GM23338 (cell line): ENCODE data around the gene RFX2. TPM values are rescaled to one million over a fixed set of nuclear protein-coding genes. Genes with fewer than 3 reads are reported as not detected.
A peak's percentile ranks its signal among the peaks of the same experiment; 100 is the strongest.

Experiments
- ATAC-seq: fragments of 200-7000 bp; cut with Tn5 transposase; 3 replicates; pipeline ENCODE4 v1.9.1; 2020
- DNase-seq: peaks from one replicate; pipeline ENCODE4 v3.0.0-alpha.2; 2015; ENCODE audit warnings: low spot score
- H2AFZ ChIP-seq: fragments of 200-600 bp; sonication (generic); 2 replicates; pipeline ENCODE4 v1.8.0; 2016; ENCODE audit warnings: antibody characterized with exemption, mild to moderate bottlenecking, moderate library complexity
- H3F3A ChIP-seq: fragments of 200-600 bp; sonication (generic); replicated peaks from 2 replicates; pipeline ENCODE4 v1.8.0; 2017; ENCODE audit warnings: antibody characterized with exemption, mixed run types, low read depth
- H3K27ac ChIP-seq: fragments of 200-600 bp; sonication (generic); 2 replicates; pipeline ENCODE4 v1.6.1; 2016; ENCODE audit warnings: low read depth
- H3K27me3 ChIP-seq: fragments of 200-600 bp; sonication (generic); 2 replicates; pipeline ENCODE4 v1.8.0; 2016; ENCODE audit warnings: mild to moderate bottlenecking, mixed run types, moderate library complexity; ENCODE audit not compliant: insufficient read depth
- H3K36me3 ChIP-seq: fragments of 200-600 bp; sonication (generic); 2 replicates; pipeline ENCODE4 v1.8.0; 2016; ENCODE audit warnings: mild to moderate bottlenecking; ENCODE audit not compliant: insufficient read depth
- H3K4me1 ChIP-seq: fragments of 200-600 bp; sonication (generic); 2 replicates; pipeline ENCODE4 v1.8.0; 2016; ENCODE audit warnings: mild to moderate bottlenecking, moderate library complexity; ENCODE audit not compliant: insufficient read depth
- H3K4me2 ChIP-seq: fragments of 200-600 bp; sonication (generic); 2 replicates; pipeline ENCODE4 v1.7.1; 2017; ENCODE audit warnings: mixed run types
- H3K4me3 ChIP-seq: fragments of 200-600 bp; sonication (generic); 2 replicates; pipeline ENCODE4 v1.6.1; 2016; ENCODE audit warnings: mixed run types
- H3K79me2 ChIP-seq: fragments of 200-600 bp; sonication (generic); replicated peaks from 2 replicates; pipeline ENCODE4 v1.8.0; 2017; ENCODE audit warnings: mild to moderate bottlenecking; ENCODE audit not compliant: insufficient read depth
- H3K9me2 ChIP-seq: fragments of 200-600 bp; sonication (generic); 2 replicates; pipeline ENCODE4 v1.8.0; 2017; ENCODE audit not compliant: insufficient read depth
- H4K20me1 ChIP-seq: fragments of 200-600 bp; sonication (generic); replicated peaks from 2 replicates; pipeline ENCODE4 v1.8.0; 2017; ENCODE audit warnings: mild to moderate bottlenecking; ENCODE audit not compliant: insufficient read depth
- H3K27ac Mint-ChIP-seq: 2 replicates; pipeline ENCODE4 v1.8.0; 2020; ENCODE audit warnings: inconsistent platforms, mild to moderate bottlenecking, moderate library complexity, mixed read lengths
- H3K27me3 Mint-ChIP-seq: 3 replicates; pipeline ENCODE4 v1.8.0; 2022; ENCODE audit warnings: low read depth, mild to moderate bottlenecking, moderate library complexity, mixed read lengths, inconsistent platforms; ENCODE audit not compliant: insufficient read depth, poor library complexity
- H3K36me3 Mint-ChIP-seq: 3 replicates; pipeline ENCODE4 v1.8.0; 2021; ENCODE audit warnings: low read depth, mild to moderate bottlenecking, inconsistent platforms, moderate library complexity, mixed read lengths
- H3K4me1 Mint-ChIP-seq: 3 replicates; pipeline ENCODE4 v1.8.0; 2020; ENCODE audit warnings: mild to moderate bottlenecking, inconsistent platforms, mixed read lengths
- H3K4me3 Mint-ChIP-seq: 3 replicates; pipeline ENCODE4 v1.8.0; 2021; ENCODE audit warnings: moderate library complexity, mild to moderate bottlenecking, inconsistent platforms, mixed read lengths
- H3K9me3 Mint-ChIP-seq: 3 replicates; pipeline ENCODE4 v1.8.0; 2020; ENCODE audit warnings: moderate library complexity, mild to moderate bottlenecking, inconsistent platforms, mixed read lengths
- CREB1 ChIP-seq: fragments of 250-450 bp; sonication (Bioruptor Pico); IDR thresholded peaks from 2 replicates; pipeline ENCODE4 v1.5.0; 2020; ENCODE audit warnings: low read depth, mild to moderate bottlenecking, moderate library complexity
- EZH2 ChIP-seq: fragments of 200-600 bp; sonication (generic); IDR thresholded peaks from one replicate; pipeline ENCODE4 v1.8.0; 2017; ENCODE audit warnings: antibody characterized with exemption, mild to moderate bottlenecking, low read depth; ENCODE audit not compliant: unreplicated experiment
- EZH2phosphoT487 ChIP-seq: fragments of 200-600 bp; sonication (generic); IDR thresholded peaks from one replicate; pipeline ENCODE4 v1.8.1; 2018; ENCODE audit warnings: antibody characterized with exemption; ENCODE audit not compliant: unreplicated experiment
- JUNB ChIP-seq: IDR thresholded peaks from one replicate; pipeline ENCODE4 v1.6.1; 2016; ENCODE audit warnings: antibody characterized with exemption; ENCODE audit not compliant: unreplicated experiment
- POLR2AphosphoS5 ChIP-seq: IDR thresholded peaks from 2 replicates; pipeline ENCODE4 v1.6.1; 2016; ENCODE audit warnings: antibody characterized with exemption, low read depth
- STAT1 ChIP-seq: IDR thresholded peaks from one replicate; pipeline ENCODE4 v1.6.1; 2016; ENCODE audit warnings: antibody characterized with exemption; ENCODE audit not compliant: unreplicated experiment
- polyA plus RNA-seq: library from polyadenylated mRNA; unstranded; fragments of >200 nt; fragmentation: Nextera tagmentation; extraction: Ambion mirVana; gene quantifications from 2 replicates; pipeline ENCODE4 v1.2.1, GENCODE V29; 2016
- total RNA-seq: library from RNA; depleted of rRNA; stranded (reverse); fragments of >200 nt; shearing (Covaris generic); gene quantifications from 2 replicates; pipeline ENCODE4 v1.2.3, GENCODE V29; 2014
- TF ChIP-seq, protein P1 (sequence below): IDR thresholded peaks from one replicate; pipeline ENCODE4 v1.6.1; 2018; ENCODE audit warnings: antibody characterized with exemption; ENCODE audit not compliant: unreplicated experiment
- TF ChIP-seq, protein P2 (sequence below), 2 experiments: fragments of 200-600 bp in 1 of 2; sonication (generic) in 1 of 2; conservative IDR thresholded peaks; 2 replicates each; pipeline versions ENCODE4 v1.5.1 to v1.6.1; 2016 to 2017; ENCODE audit warnings: antibody characterized with exemption in 2 of 2, low read depth in 2 of 2, mild to moderate bottlenecking in 2 of 2, moderate library complexity in 1 of 2
- TF ChIP-seq, protein P3 (sequence below): fragments of 250-450 bp; sonication (Bioruptor Pico); IDR thresholded peaks from 2 replicates; pipeline ENCODE4 v1.5.0; 2020; ENCODE audit warnings: mild to moderate bottlenecking, moderate library complexity

Gene RFX2
- total and polyA plus RNA-seq, 2 experiments from 2014 or later = 4.6 to 13.0 TPM

DNA sequence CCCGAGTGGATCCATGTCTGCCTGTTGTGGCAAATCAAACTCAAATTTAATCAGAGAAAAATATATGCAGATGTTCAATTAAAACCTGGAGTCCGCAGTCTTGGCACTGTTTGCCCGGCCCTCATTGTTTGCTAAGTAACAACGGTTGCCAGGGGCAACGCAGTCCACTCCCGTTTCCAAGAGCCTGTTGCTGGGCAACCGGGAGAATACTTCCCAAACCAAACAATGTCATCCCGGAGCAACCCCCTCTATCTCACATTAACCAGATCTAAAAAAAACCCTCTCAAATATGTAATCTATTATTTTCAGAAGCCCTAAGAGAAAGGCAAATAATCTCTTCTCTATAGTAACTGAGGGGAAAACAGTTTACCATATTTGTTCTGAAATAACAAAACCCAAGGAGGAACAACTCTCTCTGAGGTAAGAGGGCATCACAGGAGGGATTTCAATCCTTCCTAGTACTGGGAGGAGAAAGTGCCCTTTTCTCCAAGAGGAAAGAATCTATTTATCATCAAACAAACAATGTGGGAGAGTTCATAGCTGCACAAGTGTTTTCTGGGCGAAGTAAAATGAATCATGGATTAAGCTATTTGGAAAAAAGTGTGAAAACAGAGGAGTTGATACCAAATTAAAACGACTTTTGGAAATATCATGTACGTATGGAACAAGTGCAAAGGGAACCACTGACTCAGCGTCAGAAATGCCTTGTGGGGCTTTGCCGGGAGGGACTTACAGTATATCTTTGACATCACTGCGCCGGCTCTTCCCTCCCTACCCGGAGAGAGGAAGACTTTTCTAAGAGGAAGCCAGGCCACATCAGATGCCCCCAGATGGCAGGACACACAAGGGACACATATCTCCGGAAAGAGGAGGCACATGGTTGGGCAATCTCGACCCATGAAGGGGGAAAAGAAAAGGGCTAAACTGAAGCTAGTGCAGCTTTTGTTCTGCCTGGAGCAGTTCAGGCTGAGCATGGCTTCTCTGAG is 43.3 kb downstream of the RFX2 start (continued):
- TF ChIP-seq, protein P1, sequence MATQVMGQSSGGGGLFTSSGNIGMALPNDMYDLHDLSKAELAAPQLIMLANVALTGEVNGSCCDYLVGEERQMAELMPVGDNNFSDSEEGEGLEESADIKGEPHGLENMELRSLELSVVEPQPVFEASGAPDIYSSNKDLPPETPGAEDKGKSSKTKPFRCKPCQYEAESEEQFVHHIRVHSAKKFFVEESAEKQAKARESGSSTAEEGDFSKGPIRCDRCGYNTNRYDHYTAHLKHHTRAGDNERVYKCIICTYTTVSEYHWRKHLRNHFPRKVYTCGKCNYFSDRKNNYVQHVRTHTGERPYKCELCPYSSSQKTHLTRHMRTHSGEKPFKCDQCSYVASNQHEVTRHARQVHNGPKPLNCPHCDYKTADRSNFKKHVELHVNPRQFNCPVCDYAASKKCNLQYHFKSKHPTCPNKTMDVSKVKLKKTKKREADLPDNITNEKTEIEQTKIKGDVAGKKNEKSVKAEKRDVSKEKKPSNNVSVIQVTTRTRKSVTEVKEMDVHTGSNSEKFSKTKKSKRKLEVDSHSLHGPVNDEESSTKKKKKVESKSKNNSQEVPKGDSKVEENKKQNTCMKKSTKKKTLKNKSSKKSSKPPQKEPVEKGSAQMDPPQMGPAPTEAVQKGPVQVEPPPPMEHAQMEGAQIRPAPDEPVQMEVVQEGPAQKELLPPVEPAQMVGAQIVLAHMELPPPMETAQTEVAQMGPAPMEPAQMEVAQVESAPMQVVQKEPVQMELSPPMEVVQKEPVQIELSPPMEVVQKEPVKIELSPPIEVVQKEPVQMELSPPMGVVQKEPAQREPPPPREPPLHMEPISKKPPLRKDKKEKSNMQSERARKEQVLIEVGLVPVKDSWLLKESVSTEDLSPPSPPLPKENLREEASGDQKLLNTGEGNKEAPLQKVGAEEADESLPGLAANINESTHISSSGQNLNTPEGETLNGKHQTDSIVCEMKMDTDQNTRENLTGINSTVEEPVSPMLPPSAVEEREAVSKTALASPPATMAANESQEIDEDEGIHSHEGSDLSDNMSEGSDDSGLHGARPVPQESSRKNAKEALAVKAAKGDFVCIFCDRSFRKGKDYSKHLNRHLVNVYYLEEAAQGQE = no peak
- TF ChIP-seq CREB1 (no peak), STAT1 (no peak), JUNB (no peak)
- TF ChIP-seq, protein P2, sequence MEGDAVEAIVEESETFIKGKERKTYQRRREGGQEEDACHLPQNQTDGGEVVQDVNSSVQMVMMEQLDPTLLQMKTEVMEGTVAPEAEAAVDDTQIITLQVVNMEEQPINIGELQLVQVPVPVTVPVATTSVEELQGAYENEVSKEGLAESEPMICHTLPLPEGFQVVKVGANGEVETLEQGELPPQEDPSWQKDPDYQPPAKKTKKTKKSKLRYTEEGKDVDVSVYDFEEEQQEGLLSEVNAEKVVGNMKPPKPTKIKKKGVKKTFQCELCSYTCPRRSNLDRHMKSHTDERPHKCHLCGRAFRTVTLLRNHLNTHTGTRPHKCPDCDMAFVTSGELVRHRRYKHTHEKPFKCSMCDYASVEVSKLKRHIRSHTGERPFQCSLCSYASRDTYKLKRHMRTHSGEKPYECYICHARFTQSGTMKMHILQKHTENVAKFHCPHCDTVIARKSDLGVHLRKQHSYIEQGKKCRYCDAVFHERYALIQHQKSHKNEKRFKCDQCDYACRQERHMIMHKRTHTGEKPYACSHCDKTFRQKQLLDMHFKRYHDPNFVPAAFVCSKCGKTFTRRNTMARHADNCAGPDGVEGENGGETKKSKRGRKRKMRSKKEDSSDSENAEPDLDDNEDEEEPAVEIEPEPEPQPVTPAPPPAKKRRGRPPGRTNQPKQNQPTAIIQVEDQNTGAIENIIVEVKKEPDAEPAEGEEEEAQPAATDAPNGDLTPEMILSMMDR (conservative IDR thresholded peaks at IDR 0.05; ENCODE audit: low read depth in 2 of 2) = no peak

DNA sequence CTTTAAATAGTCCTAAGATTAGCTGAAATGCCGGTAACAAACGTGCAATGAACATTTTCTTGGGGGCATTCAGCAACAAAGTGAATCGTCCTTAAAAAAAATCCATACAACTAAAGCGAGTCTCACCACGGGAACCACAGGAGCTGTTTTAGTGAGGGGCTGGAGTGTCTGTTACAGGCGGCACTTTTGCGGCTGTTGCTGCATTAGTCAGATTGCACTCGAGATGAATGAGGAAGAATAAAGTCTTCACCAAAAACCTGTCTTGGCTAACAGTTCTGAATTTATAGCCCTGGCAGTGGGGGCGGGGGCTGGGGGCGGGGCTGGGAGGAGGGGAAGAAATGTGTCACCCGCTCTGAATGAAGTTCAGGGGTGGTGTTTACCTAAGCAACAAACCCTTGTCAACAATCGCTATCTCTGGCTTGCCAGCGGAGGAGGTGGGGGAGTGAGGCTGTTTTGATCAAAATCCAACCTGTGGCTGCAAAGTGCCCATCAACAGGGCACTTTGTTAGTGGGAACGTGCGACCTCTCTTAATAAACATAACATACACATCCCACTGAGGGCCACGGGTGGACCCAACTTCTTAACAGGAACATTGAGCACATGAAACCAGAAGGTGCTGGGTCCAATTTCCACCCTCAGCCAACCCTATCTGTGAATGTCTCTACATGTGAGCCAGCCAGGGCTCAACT is 44.5 kb downstream of the RFX2 start:
- Histone ChIP-seq H4K20me1 (no peaks in the 10 kb centered on the region), H3K36me3 (no peaks in the 10 kb centered on the region), H3K9me2 (no peaks in the 10 kb centered on the region), H3K27ac (no peak overlapping the region), H3K79me2 (no peaks in the 10 kb centered on the region), H3K4me2 (peak overlapping the region; percentile 26; the same call in 1 of the 2 replicates), H3F3A (no peaks in the 10 kb centered on the region), H2AFZ (no peak overlapping the region), H3K4me1 (peaks cover 5% of the 10 kb centered on the region; the same call in 1 of the 2 replicates), H3K27me3 (no peaks in the 10 kb centered on the region), H3K4me3 (no peak overlapping the region)
- ATAC-seq (peak; percentile 43; the same call in 2 of the 3 replicates), DNase-seq (peak; percentile 71)
- Mint-ChIP-seq H3K4me1 (peaks cover 19% of the 10 kb centered on the region), H3K27me3 (peaks cover 9% of the 10 kb centered on the region), H3K4me3 (no peak overlapping the region), H3K9me3 (peaks cover 6% of the 10 kb centered on the region; the same call in 2 of the 3 replicates), H3K27ac (peak overlapping the region; percentile 14; the same call in 1 of the 2 replicates), H3K36me3 (no peaks in the 10 kb centered on the region; the same call in 2 of the 3 replicates)
- TF ChIP-seq POLR2AphosphoS5 (no peak), EZH2phosphoT487 (no peak), EZH2 (no peak), STAT1 (no peak)
- TF ChIP-seq, protein P3, sequence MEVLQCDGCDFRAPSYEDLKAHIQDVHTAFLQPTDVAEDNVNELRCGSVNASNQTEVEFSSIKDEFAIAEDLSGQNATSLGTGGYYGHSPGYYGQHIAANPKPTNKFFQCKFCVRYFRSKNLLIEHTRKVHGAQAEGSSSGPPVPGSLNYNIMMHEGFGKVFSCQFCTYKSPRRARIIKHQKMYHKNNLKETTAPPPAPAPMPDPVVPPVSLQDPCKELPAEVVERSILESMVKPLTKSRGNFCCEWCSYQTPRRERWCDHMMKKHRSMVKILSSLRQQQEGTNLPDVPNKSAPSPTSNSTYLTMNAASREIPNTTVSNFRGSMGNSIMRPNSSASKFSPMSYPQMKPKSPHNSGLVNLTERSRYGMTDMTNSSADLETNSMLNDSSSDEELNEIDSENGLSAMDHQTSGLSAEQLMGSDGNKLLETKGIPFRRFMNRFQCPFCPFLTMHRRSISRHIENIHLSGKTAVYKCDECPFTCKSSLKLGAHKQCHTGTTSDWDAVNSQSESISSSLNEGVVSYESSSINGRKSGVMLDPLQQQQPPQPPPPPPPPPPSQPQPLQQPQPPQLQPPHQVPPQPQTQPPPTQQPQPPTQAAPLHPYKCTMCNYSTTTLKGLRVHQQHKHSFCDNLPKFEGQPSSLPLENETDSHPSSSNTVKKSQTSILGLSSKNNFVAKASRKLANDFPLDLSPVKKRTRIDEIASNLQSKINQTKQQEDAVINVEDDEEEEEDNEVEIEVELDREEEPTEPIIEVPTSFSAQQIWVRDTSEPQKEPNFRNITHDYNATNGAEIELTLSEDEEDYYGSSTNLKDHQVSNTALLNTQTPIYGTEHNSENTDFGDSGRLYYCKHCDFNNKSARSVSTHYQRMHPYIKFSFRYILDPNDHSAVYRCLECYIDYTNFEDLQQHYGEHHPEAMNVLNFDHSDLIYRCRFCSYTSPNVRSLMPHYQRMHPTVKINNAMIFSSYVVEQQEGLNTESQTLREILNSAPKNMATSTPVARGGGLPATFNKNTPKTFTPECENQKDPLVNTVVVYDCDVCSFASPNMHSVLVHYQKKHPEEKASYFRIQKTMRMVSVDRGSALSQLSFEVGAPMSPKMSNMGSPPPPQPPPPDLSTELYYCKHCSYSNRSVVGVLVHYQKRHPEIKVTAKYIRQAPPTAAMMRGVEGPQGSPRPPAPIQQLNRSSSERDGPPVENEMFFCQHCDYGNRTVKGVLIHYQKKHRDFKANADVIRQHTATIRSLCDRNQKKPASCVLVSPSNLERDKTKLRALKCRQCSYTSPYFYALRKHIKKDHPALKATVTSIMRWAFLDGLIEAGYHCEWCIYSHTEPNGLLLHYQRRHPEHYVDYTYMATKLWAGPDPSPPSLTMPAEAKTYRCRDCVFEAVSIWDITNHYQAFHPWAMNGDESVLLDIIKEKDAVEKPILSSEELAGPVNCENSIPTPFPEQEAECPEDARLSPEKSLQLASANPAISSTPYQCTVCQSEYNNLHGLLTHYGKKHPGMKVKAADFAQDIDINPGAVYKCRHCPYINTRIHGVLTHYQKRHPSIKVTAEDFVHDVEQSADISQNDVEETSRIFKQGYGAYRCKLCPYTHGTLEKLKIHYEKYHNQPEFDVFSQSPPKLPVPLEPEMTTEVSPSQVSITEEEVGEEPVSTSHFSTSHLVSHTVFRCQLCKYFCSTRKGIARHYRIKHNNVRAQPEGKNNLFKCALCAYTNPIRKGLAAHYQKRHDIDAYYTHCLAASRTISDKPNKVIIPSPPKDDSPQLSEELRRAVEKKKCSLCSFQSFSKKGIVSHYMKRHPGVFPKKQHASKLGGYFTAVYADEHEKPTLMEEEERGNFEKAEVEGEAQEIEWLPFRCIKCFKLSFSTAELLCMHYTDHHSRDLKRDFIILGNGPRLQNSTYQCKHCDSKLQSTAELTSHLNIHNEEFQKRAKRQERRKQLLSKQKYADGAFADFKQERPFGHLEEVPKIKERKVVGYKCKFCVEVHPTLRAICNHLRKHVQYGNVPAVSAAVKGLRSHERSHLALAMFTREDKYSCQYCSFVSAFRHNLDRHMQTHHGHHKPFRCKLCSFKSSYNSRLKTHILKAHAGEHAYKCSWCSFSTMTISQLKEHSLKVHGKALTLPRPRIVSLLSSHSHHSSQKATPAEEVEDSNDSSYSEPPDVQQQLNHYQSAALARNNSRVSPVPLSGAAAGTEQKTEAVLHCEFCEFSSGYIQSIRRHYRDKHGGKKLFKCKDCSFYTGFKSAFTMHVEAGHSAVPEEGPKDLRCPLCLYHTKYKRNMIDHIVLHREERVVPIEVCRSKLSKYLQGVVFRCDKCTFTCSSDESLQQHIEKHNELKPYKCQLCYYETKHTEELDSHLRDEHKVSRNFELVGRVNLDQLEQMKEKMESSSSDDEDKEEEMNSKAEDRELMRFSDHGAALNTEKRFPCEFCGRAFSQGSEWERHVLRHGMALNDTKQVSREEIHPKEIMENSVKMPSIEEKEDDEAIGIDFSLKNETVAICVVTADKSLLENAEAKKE (CRISPR knock-in tag) = no peak
